ENCODE data around the gene CHTOP.

DNA sequence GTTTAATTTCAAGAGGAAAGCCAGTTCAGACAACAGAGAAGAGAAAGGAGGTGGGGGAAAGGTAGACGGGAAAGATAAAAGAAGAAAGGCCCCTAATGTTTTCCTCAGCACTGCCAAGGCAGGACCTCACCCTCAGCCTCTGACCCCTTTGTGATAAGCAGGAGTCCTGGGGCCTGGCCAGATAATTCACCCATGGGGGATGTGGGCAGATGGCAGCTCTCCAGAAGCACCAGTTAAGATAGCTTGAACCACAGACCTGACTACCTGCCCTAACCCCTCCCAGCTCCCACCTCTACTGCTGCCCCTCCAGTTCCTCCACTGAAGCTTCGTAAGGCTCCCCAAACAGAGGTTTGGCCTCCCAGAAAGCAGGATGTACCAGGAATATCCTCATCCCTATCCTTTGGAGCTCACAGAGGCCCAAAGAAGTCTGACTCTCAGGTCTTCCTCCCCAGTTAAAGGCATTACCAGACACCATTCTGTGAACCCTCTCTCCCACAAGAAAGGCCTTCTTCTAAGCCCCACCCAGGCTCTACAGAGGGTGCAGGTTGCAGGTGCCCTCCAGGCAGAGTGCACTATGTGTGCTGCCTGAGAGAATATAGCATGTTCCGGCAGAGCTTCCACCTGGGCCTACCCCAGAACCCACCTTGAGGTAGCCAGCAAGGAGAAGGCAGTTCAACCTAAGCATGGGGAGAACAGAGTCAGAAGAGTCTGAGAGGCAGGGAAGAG is 15.4 kb downstream of the CHTOP start:
- no peak for TF ChIP-seq EZH2 (IDR thresholded peaks at IDR 0.05; ENCODE audit: low read depth)
- TF ChIP-seq, protein P1, sequence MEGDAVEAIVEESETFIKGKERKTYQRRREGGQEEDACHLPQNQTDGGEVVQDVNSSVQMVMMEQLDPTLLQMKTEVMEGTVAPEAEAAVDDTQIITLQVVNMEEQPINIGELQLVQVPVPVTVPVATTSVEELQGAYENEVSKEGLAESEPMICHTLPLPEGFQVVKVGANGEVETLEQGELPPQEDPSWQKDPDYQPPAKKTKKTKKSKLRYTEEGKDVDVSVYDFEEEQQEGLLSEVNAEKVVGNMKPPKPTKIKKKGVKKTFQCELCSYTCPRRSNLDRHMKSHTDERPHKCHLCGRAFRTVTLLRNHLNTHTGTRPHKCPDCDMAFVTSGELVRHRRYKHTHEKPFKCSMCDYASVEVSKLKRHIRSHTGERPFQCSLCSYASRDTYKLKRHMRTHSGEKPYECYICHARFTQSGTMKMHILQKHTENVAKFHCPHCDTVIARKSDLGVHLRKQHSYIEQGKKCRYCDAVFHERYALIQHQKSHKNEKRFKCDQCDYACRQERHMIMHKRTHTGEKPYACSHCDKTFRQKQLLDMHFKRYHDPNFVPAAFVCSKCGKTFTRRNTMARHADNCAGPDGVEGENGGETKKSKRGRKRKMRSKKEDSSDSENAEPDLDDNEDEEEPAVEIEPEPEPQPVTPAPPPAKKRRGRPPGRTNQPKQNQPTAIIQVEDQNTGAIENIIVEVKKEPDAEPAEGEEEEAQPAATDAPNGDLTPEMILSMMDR (conservative IDR thresholded peaks at IDR 0.05), result no peak

All from PC-9 (cell line).